ENCODE measurements around the gene S100PBP.

The S100PBP gene
- 42.0 to 54.2 (median 43.2) reads per million in 3 donors for total RNA-seq

DNA sequence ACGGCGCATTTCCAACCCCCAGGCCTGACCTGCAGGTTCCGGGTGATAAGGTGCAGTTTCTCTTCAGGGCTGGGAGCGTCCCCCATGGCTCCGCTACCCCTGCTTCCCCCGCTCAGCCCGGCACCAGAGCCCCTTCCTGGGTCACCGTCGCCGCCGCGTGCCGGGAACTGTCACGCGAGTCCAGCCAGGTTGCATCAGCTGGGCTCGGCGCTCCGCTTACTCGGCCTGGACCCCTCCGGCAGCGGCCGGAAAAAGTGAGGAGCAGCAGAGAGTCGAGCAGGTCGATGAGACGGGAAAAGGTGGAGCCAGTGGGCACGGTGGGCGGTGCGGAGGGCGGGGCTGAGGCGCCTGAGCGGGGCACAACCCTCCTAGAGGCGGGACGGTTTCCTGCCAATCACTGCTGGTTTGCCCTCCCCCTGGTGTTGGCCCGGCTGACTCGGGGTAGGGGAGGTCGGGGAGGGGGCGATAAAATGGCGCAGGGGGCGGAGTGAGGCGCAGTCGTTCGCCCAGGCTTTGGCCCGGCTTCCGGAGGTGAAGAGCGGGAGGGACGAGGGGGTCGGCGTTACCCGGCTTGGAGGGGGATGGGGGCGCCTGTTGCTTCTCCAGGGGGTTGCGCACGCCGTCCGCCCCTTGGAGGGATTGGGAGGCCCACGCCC lies at the start of gene S100PBP, which contains the start of gene YARS1:
S100PBP (plus strand) TSS at position 495 of the 656 bp plus-strand sequence. CDS start 8,447 bp downstream, outside the sequence.
YARS1 (minus strand) TSS at position 200 of the 656 bp plus-strand sequence; CDS start at position 86, 114 bp downstream.
- Histone ChIP-seq H3K4me1 (ENCODE audit: control insufficient read depth, insufficient read depth, low read length, poor library complexity, severe bottlenecking) (peaks cover 26% of the 10 kb centered on the region), H3K27me3 (replicated peaks; ENCODE audit: control insufficient read depth, insufficient read depth, low read length, poor library complexity, severe bottlenecking) (no peaks in the 10 kb centered on the region), H3K36me3 (ENCODE audit: control insufficient read depth, insufficient read depth, low read length) (no peaks in the 10 kb centered on the region), H3K9me3 (ENCODE audit: control insufficient read depth, low read length) (no peaks in the 10 kb centered on the region), H3K4me3 (ENCODE audit: insufficient read depth, low read depth, low read length, poor library complexity, severe bottlenecking) (peak within 1 kb of the TSS; percentile 93), H3K27ac (ENCODE audit: insufficient read depth, low read length, poor library complexity, severe bottlenecking) (peak within 1 kb of the TSS; percentile 83)
- DNase-seq = peak; percentile 98 to 99 (median 99)

DNA sequence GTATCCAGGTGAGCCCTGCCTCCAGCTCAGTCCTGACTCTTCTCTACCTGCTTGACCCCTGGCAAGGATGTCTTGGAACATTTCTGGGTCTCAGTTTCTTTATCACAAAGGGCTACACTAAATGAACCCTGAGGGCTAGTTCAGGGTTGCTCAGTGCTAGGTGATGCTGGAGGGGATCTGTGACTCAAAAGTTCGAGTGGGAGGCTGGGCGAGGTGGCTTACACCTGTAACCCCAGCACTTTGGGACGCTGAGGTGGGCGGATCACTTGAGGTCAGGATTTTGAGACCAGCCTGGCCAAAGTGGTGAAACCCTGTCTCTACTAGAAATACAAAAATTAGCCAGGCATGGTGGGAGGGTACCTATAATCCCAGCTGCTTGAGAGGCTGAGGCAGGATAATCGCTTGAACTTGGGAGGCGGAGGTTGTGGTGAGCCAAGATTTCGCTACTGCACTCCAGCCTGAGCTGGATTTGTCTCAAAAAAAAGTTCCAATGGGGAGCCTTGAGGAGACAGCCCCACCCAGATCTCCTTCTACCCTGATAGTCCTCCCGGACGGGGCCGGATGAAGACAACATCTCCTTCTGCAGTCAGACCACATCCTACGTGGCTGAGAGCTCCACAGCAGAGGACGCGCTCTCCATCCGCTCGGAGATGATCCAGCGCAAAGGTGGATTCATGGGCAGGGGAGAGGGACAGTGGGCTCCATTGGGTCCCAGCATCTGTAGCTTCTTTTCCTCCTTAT lies 49.2 kb upstream of the S100PBP start:
- H3K9me3 ChIP-seq (ENCODE audit: control insufficient read depth, low read length) = no peaks in the 10 kb centered on the region
- H3K27ac ChIP-seq (ENCODE audit: insufficient read depth, low read length, poor library complexity, severe bottlenecking) = no peak overlapping the region
- H3K4me3 ChIP-seq (ENCODE audit: insufficient read depth, low read depth, low read length, poor library complexity, severe bottlenecking) = no peak overlapping the region
- no peaks in the 10 kb centered on the region for H3K27me3 ChIP-seq (replicated peaks; ENCODE audit: control insufficient read depth, insufficient read depth, low read length, poor library complexity, severe bottlenecking)
- no peaks in the 10 kb centered on the region for H3K36me3 ChIP-seq (ENCODE audit: control insufficient read depth, insufficient read depth, low read length)
- no peak for DNase-seq
- no peaks in the 10 kb centered on the region for H3K4me1 ChIP-seq (ENCODE audit: control insufficient read depth, insufficient read depth, low read length, poor library complexity, severe bottlenecking)

DNA sequence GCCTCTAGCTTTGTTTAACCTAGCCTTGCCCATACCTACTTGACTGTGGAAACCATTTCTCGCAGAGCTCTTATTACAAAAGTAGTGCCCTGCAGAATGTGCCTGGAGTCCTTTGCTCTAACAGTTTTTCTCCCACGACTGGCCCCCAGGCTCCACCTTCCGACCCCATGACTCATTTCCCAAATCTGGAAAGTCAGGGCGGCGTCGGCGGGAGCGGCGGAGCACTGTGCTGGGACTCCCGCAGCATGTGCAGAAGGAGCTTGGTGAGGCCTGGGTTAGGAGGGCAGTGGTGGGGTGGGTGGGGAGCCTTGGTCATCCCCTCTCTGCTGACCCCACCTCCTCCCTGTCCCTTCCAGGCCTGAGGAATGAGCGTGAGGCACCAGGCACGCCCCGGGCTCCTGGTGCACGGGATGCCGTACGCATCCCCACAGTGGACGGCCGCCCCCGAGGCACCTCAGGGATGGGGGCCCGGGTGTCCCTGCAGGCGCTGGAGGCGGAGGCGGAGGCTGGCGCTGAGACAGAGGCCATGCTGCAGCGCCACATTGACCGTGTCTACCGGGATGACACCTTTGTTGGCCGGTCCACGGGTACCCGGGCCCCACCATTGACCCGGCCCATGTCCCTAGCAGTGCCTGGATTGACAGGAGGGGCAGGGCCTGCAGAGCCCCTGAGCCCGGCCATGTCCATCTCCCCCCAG lies 47.8 kb upstream of the S100PBP start:
- H3K4me3 ChIP-seq (ENCODE audit: insufficient read depth, low read depth, low read length, poor library complexity, severe bottlenecking) = no peak overlapping the region
- H3K27me3 ChIP-seq (replicated peaks; ENCODE audit: control insufficient read depth, insufficient read depth, low read length, poor library complexity, severe bottlenecking) = no peaks in the 10 kb centered on the region
- no peak for DNase-seq
- no peak overlapping the region for H3K27ac ChIP-seq (ENCODE audit: insufficient read depth, low read length, poor library complexity, severe bottlenecking)
- H3K9me3 ChIP-seq (ENCODE audit: control insufficient read depth, low read length) = no peaks in the 10 kb centered on the region
- no peaks in the 10 kb centered on the region for H3K36me3 ChIP-seq (ENCODE audit: control insufficient read depth, insufficient read depth, low read length)
- no peaks in the 10 kb centered on the region for H3K4me1 ChIP-seq (ENCODE audit: control insufficient read depth, insufficient read depth, low read length, poor library complexity, severe bottlenecking)

DNA sequence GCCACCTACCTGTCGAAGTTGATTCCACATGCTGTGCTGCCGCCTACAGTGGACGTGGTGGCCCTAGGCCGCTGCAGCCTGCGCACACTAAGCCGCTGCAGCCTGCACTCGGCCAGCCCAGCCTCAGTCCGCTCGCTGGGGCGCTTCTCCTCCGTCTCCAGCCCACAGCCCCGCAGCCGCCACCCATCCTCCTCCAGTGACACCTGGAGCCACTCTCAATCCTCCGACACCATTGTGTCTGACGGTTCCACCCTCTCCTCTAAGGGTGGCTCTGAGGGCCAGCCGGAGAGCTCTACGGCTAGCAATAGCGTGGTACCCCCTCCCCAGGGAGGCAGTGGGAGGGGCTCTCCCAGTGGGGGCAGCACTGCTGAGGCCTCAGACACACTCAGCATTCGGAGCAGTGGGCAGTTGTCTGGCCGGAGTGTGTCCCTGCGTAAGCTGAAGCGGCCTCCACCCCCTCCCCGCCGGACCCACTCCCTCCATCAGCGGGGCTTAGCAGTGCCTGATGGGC lies 47.2 kb upstream of the S100PBP start:
- no peak overlapping the region for H3K4me3 ChIP-seq (ENCODE audit: insufficient read depth, low read depth, low read length, poor library complexity, severe bottlenecking)
- H3K27me3 ChIP-seq (replicated peaks; ENCODE audit: control insufficient read depth, insufficient read depth, low read length, poor library complexity, severe bottlenecking) = no peaks in the 10 kb centered on the region
- DNase-seq = no peak
- no peak overlapping the region for H3K27ac ChIP-seq (ENCODE audit: insufficient read depth, low read length, poor library complexity, severe bottlenecking)
- no peaks in the 10 kb centered on the region for H3K4me1 ChIP-seq (ENCODE audit: control insufficient read depth, insufficient read depth, low read length, poor library complexity, severe bottlenecking)
- peaks cover 4% of the 10 kb centered on the region for H3K36me3 ChIP-seq (ENCODE audit: control insufficient read depth, insufficient read depth, low read length)
- H3K9me3 ChIP-seq (ENCODE audit: control insufficient read depth, low read length) = no peaks in the 10 kb centered on the region

DNA sequence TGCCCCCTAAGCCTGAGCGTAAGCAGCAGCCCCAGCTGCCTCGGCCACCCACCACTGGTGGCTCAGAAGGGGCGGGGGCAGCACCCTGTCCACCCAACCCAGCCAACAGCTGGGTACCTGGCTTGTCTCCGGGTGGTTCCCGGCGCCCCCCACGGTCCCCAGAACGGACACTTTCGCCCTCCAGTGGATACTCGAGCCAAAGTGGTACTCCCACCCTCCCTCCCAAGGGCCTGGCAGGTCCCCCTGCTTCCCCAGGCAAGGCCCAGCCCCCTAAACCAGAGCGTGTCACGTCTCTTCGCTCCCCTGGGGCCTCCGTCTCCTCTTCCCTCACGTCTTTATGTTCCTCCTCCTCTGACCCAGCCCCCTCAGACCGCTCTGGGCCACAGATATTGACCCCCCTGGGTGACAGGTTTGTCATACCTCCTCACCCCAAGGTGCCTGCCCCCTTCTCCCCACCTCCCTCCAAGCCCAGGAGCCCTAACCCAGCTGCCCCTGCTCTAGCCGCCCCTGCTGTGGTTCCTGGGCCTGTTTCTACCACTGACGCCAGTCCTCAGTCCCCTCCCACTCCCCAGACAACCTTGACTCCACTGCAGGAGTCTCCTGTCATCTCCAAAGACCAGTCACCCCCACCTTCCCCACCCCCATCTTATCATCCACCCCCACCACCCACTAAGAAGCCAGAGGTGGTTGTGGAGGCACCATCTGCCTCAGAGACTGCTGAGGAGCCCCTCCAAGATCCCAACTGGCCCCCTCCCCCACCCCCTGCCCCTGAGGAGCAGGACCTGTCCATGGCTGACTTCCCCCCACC lies 46.5 kb upstream of the S100PBP start:
- Histone ChIP-seq H3K4me1 (ENCODE audit: control insufficient read depth, insufficient read depth, low read length, poor library complexity, severe bottlenecking) (no peaks in the 10 kb centered on the region), H3K36me3 (ENCODE audit: control insufficient read depth, insufficient read depth, low read length) (peaks cover 11% of the 10 kb centered on the region), H3K4me3 (ENCODE audit: insufficient read depth, low read depth, low read length, poor library complexity, severe bottlenecking) (no peak overlapping the region), H3K27ac (ENCODE audit: insufficient read depth, low read length, poor library complexity, severe bottlenecking) (no peak overlapping the region), H3K27me3 (replicated peaks; ENCODE audit: control insufficient read depth, insufficient read depth, low read length, poor library complexity, severe bottlenecking) (no peaks in the 10 kb centered on the region), H3K9me3 (ENCODE audit: control insufficient read depth, low read length) (no peaks in the 10 kb centered on the region)
- DNase-seq = no peak

DNA sequence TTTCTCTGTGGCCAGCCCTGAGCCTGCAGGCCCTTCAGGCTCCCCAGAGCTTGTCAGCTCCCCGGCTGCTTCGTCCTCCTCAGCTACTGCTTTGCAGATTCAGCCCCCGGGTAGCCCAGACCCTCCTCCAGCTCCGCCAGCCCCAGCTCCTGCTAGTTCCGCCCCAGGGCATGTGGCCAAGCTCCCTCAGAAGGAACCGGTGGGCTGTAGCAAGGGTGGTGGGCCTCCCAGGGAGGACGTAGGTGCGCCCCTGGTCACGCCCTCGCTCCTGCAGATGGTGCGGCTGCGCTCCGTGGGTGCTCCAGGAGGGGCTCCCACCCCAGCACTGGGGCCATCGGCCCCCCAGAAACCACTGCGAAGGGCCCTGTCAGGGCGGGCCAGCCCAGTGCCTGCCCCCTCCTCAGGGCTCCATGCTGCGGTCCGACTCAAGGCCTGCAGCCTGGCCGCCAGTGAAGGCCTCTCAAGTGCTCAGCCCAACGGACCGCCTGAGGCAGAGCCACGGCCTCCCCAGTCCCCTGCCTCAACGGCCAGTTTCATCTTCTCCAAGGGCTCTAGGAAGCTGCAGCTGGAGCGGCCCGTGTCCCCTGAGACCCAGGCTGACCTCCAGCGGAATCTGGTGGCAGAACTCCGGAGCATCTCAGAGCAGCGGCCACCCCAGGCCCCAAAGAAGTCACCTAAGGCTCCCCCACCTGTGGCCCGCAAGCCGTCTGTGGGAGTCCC lies 45.7 kb upstream of the S100PBP start:
- Histone ChIP-seq H3K9me3 (ENCODE audit: control insufficient read depth, low read length) (no peaks in the 10 kb centered on the region), H3K4me3 (ENCODE audit: insufficient read depth, low read depth, low read length, poor library complexity, severe bottlenecking) (no peak overlapping the region), H3K27me3 (replicated peaks; ENCODE audit: control insufficient read depth, insufficient read depth, low read length, poor library complexity, severe bottlenecking) (no peaks in the 10 kb centered on the region), H3K4me1 (ENCODE audit: control insufficient read depth, insufficient read depth, low read length, poor library complexity, severe bottlenecking) (no peaks in the 10 kb centered on the region), H3K27ac (ENCODE audit: insufficient read depth, low read length, poor library complexity, severe bottlenecking) (no peak overlapping the region), H3K36me3 (ENCODE audit: control insufficient read depth, insufficient read depth, low read length) (peaks cover 11% of the 10 kb centered on the region)
- DNase-seq = no peak

DNA sequence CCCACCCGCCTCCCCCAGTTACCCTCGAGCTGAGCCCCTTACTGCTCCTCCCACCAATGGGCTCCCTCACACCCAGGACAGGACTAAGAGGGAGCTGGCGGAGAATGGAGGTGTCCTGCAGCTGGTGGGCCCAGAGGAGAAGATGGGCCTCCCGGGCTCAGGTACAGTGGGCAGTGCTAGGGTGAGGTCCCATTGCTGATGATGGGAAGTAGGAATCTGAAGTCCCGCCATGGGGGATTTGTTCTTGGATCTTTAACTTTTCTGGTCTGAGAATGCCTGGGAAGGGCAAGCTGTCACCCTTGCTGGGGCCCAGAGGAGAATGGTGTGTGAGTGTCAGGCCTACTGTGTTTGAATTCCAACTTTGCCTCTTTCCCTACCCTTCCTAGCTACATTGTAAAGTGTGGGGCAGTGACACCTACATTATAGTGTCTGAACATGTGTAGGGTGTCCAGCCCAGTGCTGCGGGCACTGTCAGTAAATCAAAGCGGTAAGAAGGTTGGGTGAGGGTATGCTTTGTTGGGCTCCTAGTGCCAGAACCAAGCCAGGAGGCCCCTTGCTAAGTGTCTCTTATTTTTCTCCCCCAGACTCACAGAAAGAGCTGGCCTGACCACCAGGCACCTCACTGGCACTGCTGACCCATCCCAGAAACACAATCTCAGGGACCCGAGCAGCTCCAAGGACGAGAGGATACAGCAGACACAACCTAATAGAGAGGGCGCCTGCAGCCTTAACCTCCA lies 45.0 kb upstream of the S100PBP start:
- no peak overlapping the region for H3K27ac ChIP-seq (ENCODE audit: insufficient read depth, low read length, poor library complexity, severe bottlenecking)
- no peak overlapping the region for H3K4me3 ChIP-seq (ENCODE audit: insufficient read depth, low read depth, low read length, poor library complexity, severe bottlenecking)
- no peaks in the 10 kb centered on the region for H3K27me3 ChIP-seq (replicated peaks; ENCODE audit: control insufficient read depth, insufficient read depth, low read length, poor library complexity, severe bottlenecking)
- peaks cover 11% of the 10 kb centered on the region for H3K36me3 ChIP-seq (ENCODE audit: control insufficient read depth, insufficient read depth, low read length)
- H3K4me1 ChIP-seq (ENCODE audit: control insufficient read depth, insufficient read depth, low read length, poor library complexity, severe bottlenecking) = no peaks in the 10 kb centered on the region
- no peaks in the 10 kb centered on the region for H3K9me3 ChIP-seq (ENCODE audit: control insufficient read depth, low read length)
- no peak for DNase-seq

DNA sequence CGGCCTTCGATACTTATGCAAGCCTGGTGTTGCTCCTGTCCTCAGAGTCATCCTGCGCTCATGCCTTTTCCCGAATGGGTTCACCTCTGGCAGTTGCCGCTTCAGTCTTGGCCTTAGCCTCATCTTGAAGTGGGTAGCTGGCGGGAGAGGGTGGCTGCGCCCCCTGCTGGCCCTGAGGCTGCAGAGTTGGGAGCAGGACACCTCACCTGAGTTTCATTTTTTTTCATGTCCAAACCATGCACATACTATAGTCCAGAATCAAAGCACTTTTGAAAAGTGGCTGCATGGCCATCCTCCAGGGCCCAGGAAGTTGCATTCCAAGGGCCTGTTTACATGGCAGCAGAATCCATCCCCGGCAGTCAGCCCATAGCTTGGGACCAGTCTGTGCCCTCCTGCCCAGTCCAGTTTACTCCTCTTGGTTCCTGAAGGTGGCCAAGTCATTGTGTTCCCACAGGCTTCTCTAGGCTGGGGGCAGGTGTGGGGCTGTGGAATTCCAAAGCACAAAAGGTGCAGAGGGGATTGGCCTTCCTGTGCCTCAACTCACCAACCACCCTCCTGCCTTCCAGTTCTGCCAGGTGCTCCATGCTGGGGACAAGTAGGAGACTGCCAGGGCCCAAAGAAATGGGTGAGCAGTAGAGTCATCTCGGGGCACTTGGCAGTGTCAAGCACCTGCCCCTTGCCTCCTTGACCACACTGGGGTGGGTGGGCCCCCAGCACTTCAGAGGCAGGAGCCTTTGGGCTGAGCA lies 44.3 kb upstream of the S100PBP start:
- Histone ChIP-seq H3K4me1 (ENCODE audit: control insufficient read depth, insufficient read depth, low read length, poor library complexity, severe bottlenecking) (no peaks in the 10 kb centered on the region), H3K9me3 (ENCODE audit: control insufficient read depth, low read length) (no peaks in the 10 kb centered on the region), H3K4me3 (ENCODE audit: insufficient read depth, low read depth, low read length, poor library complexity, severe bottlenecking) (no peak overlapping the region), H3K27ac (ENCODE audit: insufficient read depth, low read length, poor library complexity, severe bottlenecking) (no peak overlapping the region), H3K36me3 (ENCODE audit: control insufficient read depth, insufficient read depth, low read length) (peaks cover 15% of the 10 kb centered on the region), H3K27me3 (replicated peaks; ENCODE audit: control insufficient read depth, insufficient read depth, low read length, poor library complexity, severe bottlenecking) (no peaks in the 10 kb centered on the region)
- peak; percentile 43 to 51 (median 47) for DNase-seq

All from effector memory CD4-positive, alpha-beta T cell (primary cell).